Activated naive CD8-positive, alpha-beta T cell treated with anti-CD3 and anti-CD28 coated beads, Interleukin-2, amount 50 U/mL, for 24 hours (primary cell): ENCODE measurements around the gene GLDC.
"Not testable (repeated sequence)": the region's sequence is repeated elsewhere in the genome, so short reads cannot be mapped to it uniquely, and the experiment has no call there.

ENCODE experiments used
- ATAC-seq: fragments of 150-1000 bp; cut with Tn5 transposase; one replicate; pipeline ENCODE4 v1.10.0; 2021
- DNase-seq: peaks from one replicate; pipeline ENCODE4 v3.0.0; 2021
- H3K27ac Mint-ChIP-seq: one replicate; pipeline ENCODE4 v1.8.0; 2021; ENCODE audit warnings: mild to moderate bottlenecking, mixed read lengths
- H3K27me3 Mint-ChIP-seq: one replicate; pipeline ENCODE4 v1.8.0; 2021; ENCODE audit warnings: mixed read lengths
- H3K36me3 Mint-ChIP-seq: one replicate; pipeline ENCODE4 v1.8.0; 2021; ENCODE audit warnings: low read depth, mixed read lengths
- H3K4me1 Mint-ChIP-seq: one replicate; pipeline ENCODE4 v1.8.0; 2021; ENCODE audit warnings: mixed read lengths
- H3K4me3 Mint-ChIP-seq: one replicate; pipeline ENCODE4 v1.8.0; 2021; ENCODE audit warnings: mild to moderate bottlenecking, moderate library complexity, mixed read lengths
- H3K9me3 Mint-ChIP-seq: one replicate; pipeline ENCODE4 v1.8.0; 2021; ENCODE audit warnings: mixed read lengths

The GLDC gene

DNA sequence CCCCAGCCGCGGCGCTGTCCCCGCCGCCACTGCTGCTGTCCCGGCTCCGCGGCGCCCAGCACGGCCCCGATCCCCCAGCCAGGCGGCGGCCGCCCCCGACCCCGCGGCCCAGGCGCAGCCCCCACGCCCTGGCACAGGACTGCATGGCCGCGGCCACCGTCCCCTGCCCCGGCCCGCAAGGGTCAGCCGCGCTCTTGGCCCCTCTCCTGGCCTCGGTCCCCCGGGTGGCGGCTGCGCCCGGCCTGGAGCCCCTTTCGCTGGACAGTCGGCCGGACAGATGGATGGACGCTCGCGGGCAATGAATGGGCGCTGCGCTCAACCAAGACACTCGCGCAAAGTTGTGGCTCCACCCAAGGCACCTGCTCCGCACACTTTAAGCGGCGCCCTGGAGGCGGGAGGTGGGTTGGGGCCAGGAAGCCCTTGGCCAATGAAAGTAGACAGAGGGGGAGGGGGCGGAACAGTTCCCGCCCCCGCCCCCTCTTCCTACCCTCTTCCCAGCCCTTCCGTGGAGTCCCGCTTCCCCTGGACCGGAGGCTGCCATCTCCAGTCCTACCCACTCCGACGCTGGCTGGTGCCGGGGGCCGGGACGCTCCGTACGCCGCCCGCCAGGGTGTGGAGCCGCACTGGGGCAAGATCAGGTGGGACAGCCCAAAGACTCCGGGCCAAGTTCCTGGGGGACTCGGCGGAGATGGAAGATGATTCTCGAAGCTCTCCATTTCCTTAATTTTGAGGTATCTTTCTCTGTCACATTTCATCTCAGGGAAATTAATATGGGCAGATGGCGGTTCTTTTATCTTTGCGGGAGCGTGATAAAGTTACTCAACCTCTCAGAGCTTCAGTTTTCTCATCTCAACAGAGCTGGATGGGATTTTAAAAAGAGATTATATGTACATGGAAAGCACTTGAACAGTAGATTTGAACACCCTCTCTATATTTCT is at the start of gene GLDC:
GLDC (minus strand) TSS at position 375 of the 938 bp plus-strand sequence; CDS start at position 145, 230 bp downstream.
- Mint-ChIP-seq H3K4me3 (peak within 1 kb of the TSS; percentile 78), H3K36me3 (no peaks in the 10 kb centered on the region), H3K27ac (no peak within 1 kb of the TSS), H3K27me3 (peaks cover 68% of the 10 kb centered on the region), H3K4me1 (peaks cover 18% of the 10 kb centered on the region), H3K9me3 (no peaks in the 10 kb centered on the region)
- DNase-seq (peak; percentile 32), ATAC-seq (peak; percentile 64)

DNA sequence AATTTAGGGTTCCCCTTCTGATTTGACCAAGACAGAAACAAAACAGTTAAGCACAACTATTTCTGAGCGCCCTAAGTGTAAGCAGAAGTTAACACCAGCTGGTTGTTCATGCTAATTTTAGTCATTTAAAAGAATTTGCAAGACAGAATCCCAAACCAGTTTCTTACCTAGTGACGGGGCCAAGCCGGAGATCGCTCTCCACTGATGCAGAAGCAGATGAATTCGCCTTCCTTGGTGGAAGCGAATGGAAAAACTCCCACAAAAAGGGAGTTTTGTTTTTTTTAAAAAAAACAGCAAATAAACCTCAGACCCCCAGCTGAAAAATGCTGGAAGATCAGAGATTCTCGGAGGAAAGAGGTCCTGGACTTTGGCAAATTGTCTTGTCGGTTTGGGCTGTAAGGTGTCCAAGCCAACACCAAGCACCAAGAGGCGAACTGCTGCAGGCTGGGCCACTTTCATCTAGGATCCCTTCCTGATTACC is 47.4 kb upstream of the GLDC start:
- no peaks in the 10 kb centered on the region for H3K36me3 Mint-ChIP-seq
- H3K27ac Mint-ChIP-seq, result peak overlapping the region; percentile 27
- no peaks in the 10 kb centered on the region for H3K27me3 Mint-ChIP-seq
- ATAC-seq (no peak), DNase-seq (no peak)
- H3K4me1 Mint-ChIP-seq, result peaks cover 11% of the 10 kb centered on the region
- no peak overlapping the region for H3K4me3 Mint-ChIP-seq
- no peaks in the 10 kb centered on the region for H3K9me3 Mint-ChIP-seq

DNA sequence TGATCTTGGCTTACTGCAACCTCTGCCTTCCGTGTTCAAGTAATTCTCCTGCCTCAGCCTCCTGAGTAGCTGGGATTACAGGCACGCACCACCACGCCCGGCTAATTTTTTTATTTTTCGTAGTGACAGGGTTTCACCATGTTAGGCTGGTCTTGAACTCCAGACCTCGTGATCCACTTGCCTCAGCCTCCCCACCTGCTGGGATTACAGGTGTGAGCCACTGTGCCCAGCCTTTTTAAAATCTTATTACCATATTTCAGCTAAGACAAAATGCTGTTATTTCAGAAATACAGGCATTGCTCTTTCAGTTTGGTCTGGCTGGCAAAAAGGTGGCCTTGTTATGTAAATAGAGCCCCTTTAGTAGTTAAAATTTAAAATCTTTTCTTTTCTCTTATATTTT is 46.9 kb upstream of the GLDC start:
- Mint-ChIP-seq H3K4me3 (no peak overlapping the region), H3K27me3 (no peaks in the 10 kb centered on the region), H3K36me3 (no peaks in the 10 kb centered on the region), H3K9me3 (no peaks in the 10 kb centered on the region), H3K4me1 (peaks cover 11% of the 10 kb centered on the region), H3K27ac (peak overlapping the region; percentile 27)
- no peak for DNase-seq
- ATAC-seq, result no peak

DNA sequence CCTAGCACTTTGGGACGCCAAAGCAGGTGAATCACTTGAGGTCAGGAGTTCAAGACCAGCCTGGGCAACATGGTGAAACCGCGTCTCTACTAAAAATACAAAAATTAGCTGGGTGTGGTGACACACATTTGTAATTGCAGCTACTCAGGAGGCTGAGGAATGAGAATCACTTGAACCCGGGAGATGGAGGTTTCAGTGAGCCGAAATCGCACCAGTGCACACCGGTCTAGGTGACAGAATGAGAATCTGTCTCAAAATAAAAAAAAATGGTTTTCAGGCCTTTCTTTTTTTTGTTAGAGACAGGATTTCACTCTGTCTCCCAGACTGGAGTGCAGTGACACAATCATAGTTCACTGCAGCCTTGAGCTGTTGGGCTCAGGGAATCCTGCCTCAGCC is 45.1 kb upstream of the GLDC start:
- not testable (repeated sequence) for H3K27ac Mint-ChIP-seq, DNase-seq, H3K27me3 Mint-ChIP-seq, H3K9me3 Mint-ChIP-seq, ATAC-seq, H3K36me3 Mint-ChIP-seq, H3K4me3 Mint-ChIP-seq
- H3K4me1 Mint-ChIP-seq, result peaks cover 17% of the 10 kb centered on the region

DNA sequence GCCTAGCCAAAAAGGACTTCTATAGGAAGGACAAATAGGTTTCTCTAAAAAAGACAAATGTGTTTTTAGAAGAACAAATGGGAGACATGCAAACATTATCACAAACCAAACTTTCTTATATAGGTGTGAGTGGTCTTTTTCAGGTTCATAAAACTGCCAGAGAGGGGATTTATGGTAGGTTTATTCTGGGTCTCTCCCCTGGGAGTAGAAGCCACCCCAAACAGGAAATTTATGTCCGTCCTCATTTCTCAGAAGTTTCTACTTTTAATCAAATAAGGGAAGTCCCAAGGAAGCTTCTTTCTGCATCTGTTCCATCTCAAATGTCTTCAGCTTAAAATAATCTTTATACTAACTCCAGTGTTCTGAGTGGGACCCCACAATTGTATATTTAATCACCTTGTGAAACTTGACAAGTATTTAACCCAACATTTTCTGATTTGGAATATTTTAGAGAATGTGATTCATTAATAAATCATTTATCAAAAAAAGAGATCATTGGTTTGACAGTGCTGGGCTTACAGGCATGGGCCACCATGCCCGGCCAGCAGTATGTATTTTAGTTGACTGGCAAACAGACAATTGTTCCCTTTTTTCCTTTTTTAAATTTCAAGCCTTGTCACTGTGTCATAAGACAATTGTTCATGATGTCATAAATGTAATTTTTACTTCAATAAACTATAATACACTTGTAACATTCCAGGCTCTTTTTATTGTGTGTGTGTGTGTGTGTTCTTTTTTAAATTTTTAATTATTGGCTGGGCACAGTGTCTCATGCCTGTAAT is 44.6 kb upstream of the GLDC start:
- H3K27me3 Mint-ChIP-seq, result no peaks in the 10 kb centered on the region
- H3K27ac Mint-ChIP-seq, result peak overlapping the region; percentile 68

DNA sequence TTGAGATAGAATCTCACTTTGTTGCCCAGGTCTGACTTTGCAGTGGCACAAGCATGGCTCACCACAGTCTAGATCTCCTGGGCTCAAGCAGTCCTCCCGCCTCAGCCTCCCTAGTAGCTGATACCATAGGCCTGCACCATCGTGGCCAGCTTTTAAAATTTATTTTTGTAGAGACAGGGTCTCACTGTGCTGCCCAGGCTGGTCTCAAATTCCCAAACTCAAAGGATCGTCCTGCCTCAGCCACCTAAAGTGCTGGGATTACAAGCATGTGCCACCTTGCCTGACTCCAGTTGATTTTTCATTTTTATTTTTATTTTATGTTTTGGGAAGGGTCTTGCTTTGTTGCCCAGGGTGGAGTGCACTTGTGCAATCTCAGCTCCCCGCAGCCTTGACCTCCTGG is 41.7 kb upstream of the GLDC start:
- H3K9me3 Mint-ChIP-seq, result no peaks in the 10 kb centered on the region
- ATAC-seq (no peak), DNase-seq (no peak)
- H3K27me3 Mint-ChIP-seq, result no peaks in the 10 kb centered on the region
- no peak overlapping the region for H3K27ac Mint-ChIP-seq
- no peak overlapping the region for H3K4me3 Mint-ChIP-seq
- peaks cover 12% of the 10 kb centered on the region for H3K36me3 Mint-ChIP-seq
- H3K4me1 Mint-ChIP-seq, result peaks cover 28% of the 10 kb centered on the region

More for the DNA sequence above, 44.6 kb upstream of the GLDC start:
- H3K36me3 Mint-ChIP-seq, result peaks cover 2% of the 10 kb centered on the region
- no peak overlapping the region for H3K4me3 Mint-ChIP-seq
- H3K9me3 Mint-ChIP-seq, result no peaks in the 10 kb centered on the region
- DNase-seq (no peak), ATAC-seq (no peak)
- peaks cover 17% of the 10 kb centered on the region for H3K4me1 Mint-ChIP-seq

DNA sequence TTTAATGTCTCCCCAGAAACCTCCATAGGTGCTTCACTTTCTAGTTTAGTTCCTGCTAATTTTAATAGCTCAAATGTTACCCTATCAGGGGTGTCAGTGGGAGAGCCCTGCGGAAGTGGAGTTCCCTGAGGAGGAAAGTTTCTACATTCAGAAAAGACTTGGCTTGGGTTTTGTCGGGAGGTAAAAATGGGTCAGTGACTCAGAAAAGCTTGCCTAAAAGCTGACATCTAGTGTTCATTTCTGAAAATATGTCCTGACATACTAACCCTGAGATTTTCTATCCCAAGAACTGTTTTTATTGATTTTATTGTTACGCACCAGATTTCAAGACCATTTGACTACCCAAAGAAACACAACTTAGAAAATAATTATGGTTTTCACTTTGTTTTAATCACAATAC is 40.9 kb upstream of the GLDC start:
- no peak for DNase-seq
- H3K36me3 Mint-ChIP-seq, result peaks cover 12% of the 10 kb centered on the region
- peaks cover 28% of the 10 kb centered on the region for H3K4me1 Mint-ChIP-seq
- H3K9me3 Mint-ChIP-seq, result no peaks in the 10 kb centered on the region
- no peak overlapping the region for H3K4me3 Mint-ChIP-seq
- H3K27ac Mint-ChIP-seq, result peak overlapping the region; percentile 11
- no peaks in the 10 kb centered on the region for H3K27me3 Mint-ChIP-seq
- ATAC-seq, result no peak

DNA sequence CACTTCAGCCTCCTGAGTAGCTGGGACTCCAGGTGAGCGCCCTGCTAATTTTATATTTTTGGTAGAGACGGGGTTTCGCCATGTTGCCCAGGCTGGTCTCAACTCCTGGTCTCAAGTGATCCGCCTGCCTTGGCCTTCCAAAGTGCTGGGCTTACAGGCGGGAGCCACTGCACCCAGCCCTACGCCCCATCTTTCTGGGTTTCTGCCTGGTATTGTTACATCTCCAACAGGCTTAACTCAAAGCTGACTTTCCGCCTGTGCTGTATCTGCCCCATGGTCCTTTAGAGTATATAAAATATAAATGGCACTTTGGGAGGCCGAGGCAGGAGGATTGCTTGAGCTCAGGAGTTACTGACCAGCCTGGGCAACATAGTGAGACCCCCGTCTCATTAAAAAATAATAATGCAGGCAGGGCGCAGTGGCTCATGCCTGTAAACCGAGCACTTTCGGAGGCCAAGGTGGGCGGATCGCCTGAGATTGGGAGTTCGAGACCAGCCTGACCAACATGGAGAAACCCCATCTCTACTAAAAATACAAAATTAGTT is 36.5 kb upstream of the GLDC start:
- ATAC-seq, result no peak
- Mint-ChIP-seq H3K36me3 (peaks cover 15% of the 10 kb centered on the region), H3K27ac (peak overlapping the region; percentile 94), H3K4me1 (peaks cover 28% of the 10 kb centered on the region), H3K27me3 (no peaks in the 10 kb centered on the region), H3K4me3 (peak overlapping the region; percentile 85), H3K9me3 (no peaks in the 10 kb centered on the region)
- DNase-seq, result peak; percentile 9

DNA sequence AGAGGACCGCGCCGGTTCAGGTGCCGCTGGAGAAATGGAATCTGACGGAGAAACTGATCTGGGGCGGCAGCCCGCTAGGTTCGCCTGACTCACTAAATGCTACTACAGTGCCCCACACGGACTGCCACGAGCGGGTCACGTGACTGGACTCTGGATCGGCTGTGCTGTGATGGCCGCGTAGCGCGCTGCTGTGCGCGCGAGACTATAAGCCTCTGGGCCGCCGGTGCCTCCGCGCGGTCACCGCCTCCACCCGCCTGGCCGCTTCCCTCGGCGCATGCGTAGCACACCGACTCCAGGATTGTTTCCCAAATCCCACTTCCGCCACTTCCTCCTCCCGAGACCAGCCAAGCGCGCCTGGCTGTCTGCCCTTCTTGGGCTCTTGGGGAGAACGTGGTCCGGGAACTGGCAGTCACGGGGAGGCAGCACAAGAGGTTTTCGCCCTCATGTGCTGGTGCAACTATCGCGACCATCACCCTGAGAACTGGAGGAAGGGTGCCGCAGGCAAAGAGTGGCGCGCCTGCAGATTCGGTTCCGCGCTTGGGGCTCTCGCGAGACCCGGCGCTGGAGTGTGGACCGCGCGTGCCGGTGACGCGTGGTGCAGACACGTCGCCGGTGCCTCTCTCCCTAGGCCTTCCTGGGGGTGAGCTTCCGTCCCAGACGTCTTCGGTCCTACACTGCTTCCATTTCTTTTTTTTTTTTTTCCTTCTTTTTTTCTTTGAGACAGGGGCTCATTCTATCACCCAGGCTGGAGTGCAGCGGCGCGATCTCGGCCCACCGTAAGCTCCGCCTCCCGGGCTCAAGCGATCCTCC is 35.8 kb upstream of the GLDC start:
- Mint-ChIP-seq H3K27me3 (no peaks in the 10 kb centered on the region), H3K27ac (peak overlapping the region; percentile 94), H3K9me3 (no peaks in the 10 kb centered on the region), H3K36me3 (peaks cover 13% of the 10 kb centered on the region), H3K4me3 (peak overlapping the region; percentile 85), H3K4me1 (peaks cover 26% of the 10 kb centered on the region)
- ATAC-seq (peak; percentile 96), DNase-seq (peak; percentile 91)

DNA sequence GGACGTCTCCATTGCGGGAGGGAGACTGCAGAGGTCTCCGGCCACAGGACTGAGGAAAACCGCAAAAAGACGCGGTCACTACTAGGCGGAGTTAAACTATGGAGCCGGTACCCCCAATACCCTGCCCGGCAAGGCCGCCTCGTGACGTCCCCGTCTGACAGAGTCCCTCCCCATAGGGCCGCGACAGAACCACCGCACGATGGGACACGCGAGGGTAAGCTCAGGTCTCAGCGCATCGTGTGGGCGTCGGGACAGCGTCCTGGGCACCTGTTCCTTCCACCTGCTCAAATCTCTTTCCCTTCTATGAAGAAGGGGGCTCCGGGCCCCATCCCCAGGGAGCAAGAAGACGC is 35.2 kb upstream of the GLDC start:
- Mint-ChIP-seq H3K36me3 (peaks cover 13% of the 10 kb centered on the region), H3K4me1 (peaks cover 22% of the 10 kb centered on the region), H3K27ac (peak overlapping the region; percentile 94), H3K4me3 (peak overlapping the region; percentile 85), H3K27me3 (no peaks in the 10 kb centered on the region), H3K9me3 (no peaks in the 10 kb centered on the region)
- peak; percentile 53 for ATAC-seq
- DNase-seq, result peak; percentile 70

DNA sequence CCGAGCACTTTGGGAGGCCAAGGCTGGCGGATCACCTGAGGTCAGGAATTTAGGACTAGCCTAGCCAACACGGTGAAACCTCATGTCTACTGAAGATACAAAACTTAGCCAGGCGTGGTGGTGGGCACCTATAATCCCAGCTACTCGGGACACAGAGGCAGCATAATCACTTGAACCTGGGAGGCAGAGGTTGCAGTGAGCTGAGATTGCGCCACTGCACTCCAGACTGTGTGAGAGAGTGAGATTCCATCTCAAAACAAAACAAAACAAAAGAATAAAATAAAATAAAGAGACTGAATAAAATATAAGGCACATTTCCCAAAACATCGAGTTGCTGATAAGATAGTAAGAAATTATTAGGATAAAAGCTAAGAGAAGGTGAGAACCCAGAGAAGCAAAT is 32.3 kb upstream of the GLDC start:
- Mint-ChIP-seq H3K27me3 (no peaks in the 10 kb centered on the region), H3K9me3 (no peaks in the 10 kb centered on the region), H3K36me3 (peaks cover 5% of the 10 kb centered on the region), H3K27ac (no peak overlapping the region), H3K4me1 (peaks cover 10% of the 10 kb centered on the region), H3K4me3 (no peak overlapping the region)
- ATAC-seq (no peak), DNase-seq (no peak)

DNA sequence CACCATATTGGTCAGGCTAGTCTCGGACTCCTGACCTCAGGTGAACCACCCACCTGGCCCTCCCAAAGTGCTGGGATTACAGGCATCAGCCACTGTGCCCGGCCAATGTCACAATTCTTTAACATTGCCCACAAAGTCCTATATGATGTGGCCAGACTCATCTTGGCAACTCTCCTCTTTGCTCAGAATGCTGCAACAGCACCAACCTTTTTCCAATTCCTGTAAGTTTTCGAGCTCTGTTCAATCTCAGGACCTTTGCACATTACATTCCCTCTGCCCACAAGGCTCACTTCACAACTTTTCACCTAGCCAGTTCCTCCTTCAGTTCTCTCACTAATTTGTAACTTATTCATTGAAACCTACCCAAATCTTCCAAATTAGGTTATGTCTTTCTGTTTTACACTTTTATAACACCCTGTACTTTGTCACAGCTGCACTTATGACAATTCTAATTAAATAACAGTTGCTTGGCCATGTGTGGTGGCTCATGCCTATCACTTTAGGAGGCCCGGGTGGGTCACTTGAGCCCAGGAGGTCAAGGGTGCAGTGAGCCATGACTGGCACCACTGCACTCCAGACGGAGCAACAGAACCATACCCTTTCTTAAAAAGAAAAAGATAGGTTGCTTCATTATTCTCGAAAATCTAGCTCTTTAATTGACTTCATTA is 30.9 kb upstream of the GLDC start:
- Mint-ChIP-seq H3K27ac (no peak overlapping the region), H3K4me3 (no peak overlapping the region)

DNA sequence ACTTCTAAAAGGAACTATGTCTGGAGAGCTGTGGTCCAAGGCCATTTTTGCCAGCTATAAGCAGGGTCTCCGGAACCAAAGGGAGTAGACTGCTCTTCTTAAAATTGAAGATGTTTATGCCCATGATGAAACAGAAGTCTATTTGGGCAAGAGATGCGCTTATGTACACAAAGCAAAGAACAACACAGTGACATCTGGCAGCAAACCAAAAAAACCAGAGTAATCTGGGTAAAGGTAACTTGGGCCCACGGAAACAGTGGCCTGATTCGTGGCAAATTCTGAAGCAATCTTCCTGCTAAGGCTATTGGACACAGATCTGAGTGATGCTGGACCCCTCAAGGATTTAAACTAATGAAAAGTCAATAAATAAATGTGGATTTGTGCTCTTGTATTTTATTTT is 29.7 kb upstream of the GLDC start:
- no peaks in the 10 kb centered on the region for H3K27me3 Mint-ChIP-seq
- no peaks in the 10 kb centered on the region for H3K9me3 Mint-ChIP-seq
- ATAC-seq, result no peak
- no peak overlapping the region for H3K27ac Mint-ChIP-seq
- H3K36me3 Mint-ChIP-seq, result no peaks in the 10 kb centered on the region
- DNase-seq, result no peak
- peaks cover 1% of the 10 kb centered on the region for H3K4me1 Mint-ChIP-seq
- no peak overlapping the region for H3K4me3 Mint-ChIP-seq

More for the DNA sequence above, 30.9 kb upstream of the GLDC start:
- no peak for DNase-seq
- Mint-ChIP-seq H3K36me3 (peaks cover 4% of the 10 kb centered on the region), H3K4me1 (peaks cover 8% of the 10 kb centered on the region), H3K9me3 (no peaks in the 10 kb centered on the region), H3K27me3 (no peaks in the 10 kb centered on the region)
- no peak for ATAC-seq
